Upper lobe of right lung (tissue), 1 donor: ENCODE data around the gene RAI14. TPM values are rescaled to one million over a fixed set of nuclear protein-coding genes. Genes with fewer than 3 reads are reported as not detected.

Experiments
- ATAC-seq: fragments of 200-7000 bp; cut with Tn5 transposase; one replicate; pipeline ENCODE4 v1.9.1; 2020; ENCODE audit warnings: mild to moderate bottlenecking, moderate library complexity
- DNase-seq: peaks from one replicate; pipeline ENCODE4 v3.0.0-alpha.2; 2020
- H3K27ac ChIP-seq: fragments of 200-600 bp; one replicate; pipeline ENCODE4 v1.8.0; 2022
- H3K27me3 ChIP-seq: fragments of 200-600 bp; one replicate; pipeline ENCODE4 v1.8.0; 2022; ENCODE audit warnings: mild to moderate bottlenecking
- H3K36me3 ChIP-seq: fragments of 200-600 bp; one replicate; pipeline ENCODE4 v1.8.0; 2022
- H3K4me1 ChIP-seq: fragments of 200-600 bp; one replicate; pipeline ENCODE4 v1.8.0; 2022
- H3K4me3 ChIP-seq: fragments of 200-600 bp; one replicate; pipeline ENCODE4 v1.8.0; 2022; ENCODE audit warnings: mild to moderate bottlenecking
- H3K9me3 ChIP-seq: fragments of 200-600 bp; one replicate; pipeline ENCODE4 v1.8.0; 2022
- intact Hi-C: fragments of 100-400 bp; cut with DNase I; formaldehyde crosslinking; loops from one replicate; pipeline ENCODE4 v1.11.0; 2022
- total RNA-seq: library from RNA; stranded (reverse); fragmentation: NEBNext Ultra II Directional; extraction: Animal tissue kit (Norgen Biotek cat#: 25700); gene quantifications from one replicate; pipeline ENCODE4 v1.2.1, GENCODE V29; 2021
- TF ChIP-seq, protein P1 (sequence below): fragments of 200-600 bp; IDR thresholded peaks from one replicate; pipeline ENCODE4 v1.8.0; 2022; ENCODE audit warnings: antibody characterized with exemption
- donor health status: DM: no; HTN: yes; CAD: no; lungs with severe emphysema.

RAI14 gene
- total RNA-seq, 1 donor from 2014 or later, result 79.6 TPM

GRCh38 chr5:34842554-34842953, 186.4 kb downstream of the RAI14 start:
- no peaks in the 10 kb centered on the region for H3K4me1 ChIP-seq
- TF ChIP-seq, protein P1, sequence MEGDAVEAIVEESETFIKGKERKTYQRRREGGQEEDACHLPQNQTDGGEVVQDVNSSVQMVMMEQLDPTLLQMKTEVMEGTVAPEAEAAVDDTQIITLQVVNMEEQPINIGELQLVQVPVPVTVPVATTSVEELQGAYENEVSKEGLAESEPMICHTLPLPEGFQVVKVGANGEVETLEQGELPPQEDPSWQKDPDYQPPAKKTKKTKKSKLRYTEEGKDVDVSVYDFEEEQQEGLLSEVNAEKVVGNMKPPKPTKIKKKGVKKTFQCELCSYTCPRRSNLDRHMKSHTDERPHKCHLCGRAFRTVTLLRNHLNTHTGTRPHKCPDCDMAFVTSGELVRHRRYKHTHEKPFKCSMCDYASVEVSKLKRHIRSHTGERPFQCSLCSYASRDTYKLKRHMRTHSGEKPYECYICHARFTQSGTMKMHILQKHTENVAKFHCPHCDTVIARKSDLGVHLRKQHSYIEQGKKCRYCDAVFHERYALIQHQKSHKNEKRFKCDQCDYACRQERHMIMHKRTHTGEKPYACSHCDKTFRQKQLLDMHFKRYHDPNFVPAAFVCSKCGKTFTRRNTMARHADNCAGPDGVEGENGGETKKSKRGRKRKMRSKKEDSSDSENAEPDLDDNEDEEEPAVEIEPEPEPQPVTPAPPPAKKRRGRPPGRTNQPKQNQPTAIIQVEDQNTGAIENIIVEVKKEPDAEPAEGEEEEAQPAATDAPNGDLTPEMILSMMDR, result no peak
- H3K27ac ChIP-seq, result no peak overlapping the region
- ATAC-seq (no peak), DNase-seq (no peak)
- intact Hi-C loops, result no loop called here
- no peaks in the 10 kb centered on the region for H3K27me3 ChIP-seq
- no peaks in the 10 kb centered on the region for H3K36me3 ChIP-seq
- no peak overlapping the region for H3K4me3 ChIP-seq
- H3K9me3 ChIP-seq, result no peaks in the 10 kb centered on the region

GRCh38 chr5:34843497-34843896, 187.4 kb downstream of the RAI14 start:
- TF ChIP-seq, protein P1, result no peak
- no peak overlapping the region for H3K27ac ChIP-seq
- ATAC-seq (no peak), DNase-seq (no peak)
- intact Hi-C loops, result no loop called here
- H3K4me3 ChIP-seq, result no peak overlapping the region
- H3K4me1 ChIP-seq, result no peaks in the 10 kb centered on the region
- H3K27me3 ChIP-seq, result no peaks in the 10 kb centered on the region
- no peaks in the 10 kb centered on the region for H3K36me3 ChIP-seq
- no peaks in the 10 kb centered on the region for H3K9me3 ChIP-seq

- Histone ChIP-seq H3K27ac (no peak overlapping the region), H3K36me3 (no peaks in the 10 kb centered on the region), H3K4me3 (no peak overlapping the region), H3K27me3 (no peaks in the 10 kb centered on the region), H3K4me1 (no peaks in the 10 kb centered on the region), H3K9me3 (no peaks in the 10 kb centered on the region)
- TF ChIP-seq, protein P1, result no peak
- DNase-seq, result no peak
- intact Hi-C loops, result no loop called here
- ATAC-seq, result no peak
Observed at GRCh38 chr5:34844106-34844505, 188.0 kb downstream of the RAI14 start.

GRCh38 chr5:34844999-34845398, 188.9 kb downstream of the RAI14 start:
- DNase-seq (no peak), ATAC-seq (no peak)
- H3K4me1 ChIP-seq, result no peaks in the 10 kb centered on the region
- no peak overlapping the region for H3K27ac ChIP-seq
- H3K9me3 ChIP-seq, result no peaks in the 10 kb centered on the region
- TF ChIP-seq, protein P1, result no peak
- intact Hi-C loops, result no loop called here
- H3K4me3 ChIP-seq, result no peak overlapping the region
- H3K27me3 ChIP-seq, result no peaks in the 10 kb centered on the region
- no peaks in the 10 kb centered on the region for H3K36me3 ChIP-seq

- no peaks in the 10 kb centered on the region for H3K4me1 ChIP-seq
- no peak for DNase-seq
- TF ChIP-seq, protein P1, result no peak
- no peak for ATAC-seq
- H3K27ac ChIP-seq, result no peak overlapping the region
- no peaks in the 10 kb centered on the region for H3K36me3 ChIP-seq
- H3K27me3 ChIP-seq, result no peaks in the 10 kb centered on the region
- no peaks in the 10 kb centered on the region for H3K9me3 ChIP-seq
- no peak overlapping the region for H3K4me3 ChIP-seq
- intact Hi-C loops, result no loop called here
Observed at GRCh38 chr5:34847056-34847455, 190.9 kb downstream of the RAI14 start.

GRCh38 chr5:34847552-34847951, 191.4 kb downstream of the RAI14 start:
- no peak for ATAC-seq
- DNase-seq, result no peak
- Histone ChIP-seq H3K27me3 (no peaks in the 10 kb centered on the region), H3K4me3 (no peak overlapping the region), H3K4me1 (no peaks in the 10 kb centered on the region), H3K27ac (no peak overlapping the region), H3K36me3 (no peaks in the 10 kb centered on the region), H3K9me3 (no peaks in the 10 kb centered on the region)
- TF ChIP-seq, protein P1, result no peak
- intact Hi-C loops, result no loop called here
